ENCODE results near the gene RETREG2. TPM values are rescaled to one million over a fixed set of nuclear protein-coding genes. Genes with fewer than 3 reads are reported as not detected.
A peak's percentile ranks its signal among the peaks of the same experiment; 100 is the strongest.

Gene RETREG2
- total and polyA plus RNA-seq, 2 of the 4 experiments (the other 2 are of a cell fraction) = 45.2 to 51.1 TPM

- H3K56ac ChIP-seq (ENCODE audit: extremely low read depth, insufficient read depth, low read length) = no peak overlapping the region
- no peak overlapping the region; the same call in 1 of the 2 replicates for H3K27ac ChIP-seq (ENCODE audit: insufficient read depth, low read length)
- ChIA-PET CTCF (no interaction called here), POLR2A (ENCODE audit: unreplicated experiment) (no interaction called here)
- peak overlapping the region; percentile 82 for H3K4me3 ChIP-seq (ENCODE audit: insufficient read depth, low read depth, low read length)
- 0 out of 2 replicates have a peak, but pooled peaks cover 3% of the 10 kb centered on the region for H3K36me3 ChIP-seq (ENCODE audit: control insufficient read depth, insufficient read depth, low read length)
- H4K91ac ChIP-seq (ENCODE audit: insufficient read depth, low read depth, low read length) = no peak overlapping the region
- in situ Hi-C loops (cut with MboI; ENCODE audit: low sequenced_read_pairs) = no loop called here
- peak overlapping the region; percentile 99 for H2AFZ ChIP-seq (replicated peaks; ENCODE audit: low read length, poor library complexity)
- no peaks in the 10 kb centered on the region for H3K9me3 ChIP-seq (ENCODE audit: control insufficient read depth, insufficient read depth, low read length)
- BruUV-seq (replicated peaks) = no TSS peak
- H3K79me1 ChIP-seq (ENCODE audit: low read depth in 1 of 2, low read length in 2 of 2) = peaks cover 5 to 17% of the 10 kb centered on the region in 2 experiments; a peak in 2 of 4 replicates
- H4K20me1 ChIP-seq (ENCODE audit: insufficient read depth, low read length) = no peaks in the 10 kb centered on the region
- no peak overlapping the region for H3K18ac ChIP-seq (ENCODE audit: low read depth, low read length)
- no peak for ATAC-seq (ENCODE audit: low read depth)
- peak overlapping the region; percentile 8; the same call in 1 of the 2 replicates for H3K23ac ChIP-seq (ENCODE audit: low read depth, low read length)
- DNase-seq = no peak
- no peak overlapping the region for H4K5ac ChIP-seq (ENCODE audit: low read depth, low read length)
- intact Hi-C loops (cut with micrococcal nuclease) = no loop called here
- H4K8ac ChIP-seq (ENCODE audit: low read depth in 2 of 2, low read length in 2 of 2) = peak overlapping the region; percentile 41 to 83; a peak in 3 of 4 replicates
- H3K4me1 ChIP-seq (ENCODE audit: control insufficient read depth, insufficient read depth, low read length) = peaks cover 2% of the 10 kb centered on the region; the same call in 1 of the 2 replicates
- no peak overlapping the region for H2BK5ac ChIP-seq (ENCODE audit: low read depth, low read length, poor library complexity, severe bottlenecking)
- dilution Hi-C loops (cut with HindIII; ENCODE audit: low sequenced_read_pairs, unreplicated experiment) = no loop called here
- H2BK120ac ChIP-seq (ENCODE audit: low read depth, low read length) = no peak overlapping the region
- no peak overlapping the region for H2BK20ac ChIP-seq (ENCODE audit: low read depth, low read length)
- H3K27me3 ChIP-seq (ENCODE audit: control insufficient read depth, insufficient read depth, low read length) = no peaks in the 10 kb centered on the region
- no peak overlapping the region for H2AK5ac ChIP-seq (ENCODE audit: low read depth, low read length)
- TF ChIP-seq USF2 (IDR thresholded peaks at IDR 0.05; ENCODE audit: low read depth, low read length) (no peak), NFE2L2 (IDR thresholded peaks at IDR 0.05; ENCODE audit: low read depth, low read length) (no peak), BHLHE40 (IDR thresholded peaks at IDR 0.05; ENCODE audit: low read depth, low read length) (no peak), MXI1 (IDR thresholded peaks at IDR 0.05; ENCODE audit: borderline replicate concordance, low read depth, low read length) (no peak), CEBPB (IDR thresholded peaks at IDR 0.05; ENCODE audit: low read depth, low read length) (no peak), RAD21 (IDR thresholded peaks at IDR 0.05; ENCODE audit: low read length) (no peak), FOS (IDR thresholded peaks at IDR 0.05; ENCODE audit: low read depth, low read length) (no peak), CTCF (conservative IDR thresholded peaks at IDR 0.05; ENCODE audit: low read depth, low read length) (no peak), ELK1 (IDR thresholded peaks at IDR 0.05; ENCODE audit: borderline replicate concordance, low read depth, low read length) (no peak), MAZ (IDR thresholded peaks at IDR 0.05; ENCODE audit: borderline replicate concordance, low read depth, low read length) (no peak), POLR2A (IDR thresholded peaks at IDR 0.05; ENCODE audit: low read depth, low read length) (no peak), SMC3 (IDR thresholded peaks at IDR 0.05; ENCODE audit: low read depth, low read length) (no peak)
- H2BK15ac ChIP-seq (ENCODE audit: low read depth, low read length) = no peak overlapping the region
- peak overlapping the region; percentile 44 for H3K14ac ChIP-seq (replicated peaks; ENCODE audit: low read depth, low read length)
- peak overlapping the region; percentile 98 for H3K9ac ChIP-seq (ENCODE audit: low read depth, low read length)
- H2AK9ac ChIP-seq (replicated peaks; ENCODE audit: low read depth, low read length, poor library complexity) = peak overlapping the region; percentile 56
- WGBS, 2 experiments (ENCODE audit: extremely low coverage in 2 of 2, insufficient read length in 1 of 2) = 81% methylated on average over 2 of the region's 4 CpGs; no CpG with 5 or more reads in 1 of the 2 experiments
- no peak overlapping the region for H3K4ac ChIP-seq (ENCODE audit: low read depth, low read length)
- H3K4me2 ChIP-seq (ENCODE audit: low read depth, low read length) = peak overlapping the region; percentile 55
- no peaks in the 10 kb centered on the region; the same call in 1 of the 2 replicates for H3K9me1 ChIP-seq (ENCODE audit: insufficient read depth, low read length)
Observed at GRCh38 chr2:219161097-219161496, 17.0 kb upstream of the RETREG2 start.

Data from IMR-90 (cell line).